ENCODE measurements around the gene ZNF710.

Gene ZNF710

DNA sequence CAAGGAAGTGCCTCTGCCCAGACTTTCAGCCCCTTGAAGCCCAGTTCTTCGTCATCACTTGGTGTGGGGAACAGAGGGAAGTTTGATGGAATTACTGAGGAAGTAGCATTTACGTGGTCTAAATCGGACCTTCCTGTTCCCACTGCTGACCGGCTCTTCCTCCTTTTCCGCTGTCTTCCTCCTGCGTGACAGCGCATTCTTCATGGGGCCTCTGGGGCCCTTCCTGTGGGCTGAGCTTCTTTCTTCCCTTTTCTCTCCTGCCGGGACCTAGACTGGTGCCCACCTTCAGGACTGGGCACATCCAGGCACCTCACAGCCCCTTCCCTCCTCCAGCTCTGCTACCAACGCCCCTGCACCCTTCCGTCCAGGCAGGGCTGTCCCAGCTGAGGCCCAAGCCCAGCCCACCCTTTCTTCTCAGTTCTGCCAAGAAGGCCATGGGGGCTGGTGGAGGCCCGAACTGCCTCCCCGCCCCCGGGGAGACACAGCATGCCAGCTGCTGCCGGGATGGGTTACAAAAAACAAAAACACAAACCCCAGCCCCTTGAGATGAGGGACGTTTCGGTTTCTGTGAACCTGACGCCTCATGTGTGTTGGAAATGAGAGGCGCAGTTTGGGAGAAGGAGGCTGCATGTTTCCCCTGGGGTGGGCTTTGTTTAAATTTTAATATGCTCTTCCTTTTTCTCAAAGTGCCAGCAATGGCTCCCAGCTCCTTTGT lies 19.1 kb downstream of the ZNF710 start:
- no peak for FAIRE-seq

GRCh38 chr15:90020936-90021507 lies 19.9 kb downstream of the ZNF710 start:
- FAIRE-seq = no peak

- FAIRE-seq = no peak
These were observed 21.2 kb downstream of the ZNF710 start for GRCh38 chr15:90022345-90022744.

DNA sequence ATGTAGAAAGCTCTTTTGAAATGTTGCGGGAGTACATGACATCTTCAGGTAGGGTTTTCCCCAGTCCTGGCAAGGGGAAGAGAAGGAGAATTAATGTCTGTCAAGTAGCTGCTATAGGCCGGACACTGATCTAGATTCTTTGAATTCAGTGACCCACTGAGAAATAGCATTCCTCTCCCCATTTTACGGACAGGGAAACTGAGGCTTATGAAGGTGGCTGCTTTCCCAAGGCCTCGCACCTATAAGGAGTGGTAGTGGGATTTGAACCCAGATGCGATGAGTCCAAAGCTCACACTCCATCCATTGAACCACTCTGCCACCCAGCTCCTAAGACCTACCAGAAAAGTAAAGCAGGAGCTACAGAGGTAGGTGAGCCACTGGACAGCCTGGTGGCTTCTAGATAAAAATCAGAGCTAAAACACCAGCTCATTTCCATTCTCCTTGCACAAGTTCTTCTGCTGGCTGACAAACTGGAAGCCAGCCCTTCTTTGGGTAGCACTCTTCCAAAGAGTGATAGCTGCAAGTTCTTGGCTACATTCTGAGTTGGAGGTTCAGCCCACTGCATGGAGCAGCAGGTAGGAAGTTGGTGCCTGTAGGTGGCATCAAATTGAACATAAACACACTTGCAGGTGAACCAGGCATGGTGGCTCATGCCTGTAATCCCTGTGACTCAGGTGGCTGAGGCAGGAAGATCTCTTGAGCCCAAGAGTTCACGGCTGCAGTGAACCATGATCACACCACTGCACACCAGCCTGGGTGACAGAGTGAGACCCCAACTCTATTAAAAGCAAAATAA lies 22.0 kb downstream of the ZNF710 start:
- no peak for FAIRE-seq

DNA sequence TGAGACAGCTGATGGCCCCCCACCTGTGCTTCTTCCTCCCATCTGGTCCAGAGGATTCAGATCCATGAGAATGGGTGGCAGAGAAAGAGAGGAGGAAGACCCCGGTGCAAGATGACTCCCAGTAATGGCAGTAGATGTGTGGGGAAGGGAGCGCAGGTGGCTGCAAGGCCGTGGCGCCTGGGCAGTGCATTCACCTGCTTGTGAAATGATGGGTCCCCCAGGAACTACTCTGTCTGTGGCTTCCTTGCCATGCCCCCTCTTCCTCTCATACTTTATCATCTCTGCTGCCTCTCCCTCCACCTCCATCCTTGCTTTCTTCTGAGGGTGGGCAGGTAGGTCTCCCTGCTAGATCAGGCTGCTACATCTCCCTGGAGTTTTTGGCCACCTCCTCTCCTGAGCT lies 23.3 kb downstream of the ZNF710 start:
- no peak for FAIRE-seq

- no peak for FAIRE-seq
These were observed 24.4 kb downstream of the ZNF710 start for GRCh38 chr15:90025489-90026033.

GRCh38 chr15:90028376-90028944 lies 27.3 kb downstream of the ZNF710 start:
- no peak for FAIRE-seq

DNA sequence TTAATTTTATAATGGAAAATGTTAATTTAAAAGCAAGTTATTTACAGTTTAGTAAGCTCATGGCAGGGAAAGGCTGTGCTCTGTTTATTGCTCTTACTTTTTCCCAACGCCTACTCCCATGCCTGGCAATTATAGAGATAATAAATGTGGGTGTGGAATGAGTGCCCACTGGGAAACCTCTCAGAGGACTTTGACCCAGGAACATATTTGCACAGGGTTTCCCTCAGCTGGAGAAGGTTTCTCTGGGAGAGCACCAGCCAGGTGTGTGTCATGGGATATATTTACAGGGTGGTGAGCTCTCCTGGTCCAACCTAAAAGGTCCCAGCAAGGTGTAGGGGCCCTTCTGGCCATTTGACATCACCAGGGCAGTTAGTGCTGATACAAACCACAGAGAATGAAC lies 27.9 kb downstream of the ZNF710 start:
- peak; percentile 53 for FAIRE-seq

GRCh38 chr15:90030376-90030775 lies 29.3 kb downstream of the ZNF710 start:
- no peak for FAIRE-seq

GRCh38 chr15:90031231-90031791 lies 30.2 kb downstream of the ZNF710 start:
- no peak for FAIRE-seq

- FAIRE-seq = no peak
These were observed 31.9 kb downstream of the ZNF710 start for GRCh38 chr15:90033006-90033405.

DNA sequence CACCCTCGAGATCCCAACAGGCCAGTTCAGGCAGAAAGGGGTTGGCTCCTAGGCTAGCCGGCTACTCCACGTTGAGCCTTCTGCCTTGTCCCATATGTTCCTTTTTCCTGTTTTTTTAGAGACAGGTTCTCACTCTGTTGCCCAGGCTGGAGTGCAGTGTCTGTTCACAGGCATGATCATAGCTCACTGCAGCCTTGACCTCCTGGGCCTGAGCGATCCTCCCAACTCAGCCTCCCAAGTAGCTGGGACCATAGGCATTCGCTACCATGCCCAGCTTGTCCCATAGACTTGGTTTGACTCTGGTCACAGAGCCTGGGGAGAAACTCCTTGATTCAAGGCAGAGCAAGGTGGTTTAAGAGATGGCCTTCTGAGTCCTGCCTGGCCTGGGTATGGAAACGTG lies 32.3 kb downstream of the ZNF710 start:
- FAIRE-seq = no peak

GRCh38 chr15:90035095-90035839 lies 34.1 kb downstream of the ZNF710 start:
- FAIRE-seq = no peak

DNA sequence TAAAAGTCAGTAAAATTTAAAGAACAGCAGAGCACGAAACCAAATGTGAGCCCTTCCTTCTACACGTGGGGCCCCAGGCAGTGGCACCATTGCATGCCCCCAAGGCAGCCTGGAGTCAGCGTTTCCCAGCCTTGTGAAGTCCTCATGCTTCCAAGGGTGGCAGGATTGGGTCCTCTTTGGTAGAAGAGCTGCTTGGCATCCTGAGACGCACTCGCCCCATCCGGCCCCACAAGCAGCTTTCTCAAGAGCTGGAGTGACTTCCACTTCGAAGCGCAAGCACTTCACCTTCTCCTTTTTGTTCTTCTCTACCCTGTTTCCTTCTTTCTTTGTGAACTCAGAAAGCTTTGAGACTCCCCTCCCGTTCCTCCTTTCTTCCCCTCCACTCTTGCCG lies 34.7 kb downstream of the ZNF710 start:
- no peak for FAIRE-seq

GRCh38 chr15:90036343-90036742 lies 35.2 kb downstream of the ZNF710 start:
- no peak for FAIRE-seq

DNA sequence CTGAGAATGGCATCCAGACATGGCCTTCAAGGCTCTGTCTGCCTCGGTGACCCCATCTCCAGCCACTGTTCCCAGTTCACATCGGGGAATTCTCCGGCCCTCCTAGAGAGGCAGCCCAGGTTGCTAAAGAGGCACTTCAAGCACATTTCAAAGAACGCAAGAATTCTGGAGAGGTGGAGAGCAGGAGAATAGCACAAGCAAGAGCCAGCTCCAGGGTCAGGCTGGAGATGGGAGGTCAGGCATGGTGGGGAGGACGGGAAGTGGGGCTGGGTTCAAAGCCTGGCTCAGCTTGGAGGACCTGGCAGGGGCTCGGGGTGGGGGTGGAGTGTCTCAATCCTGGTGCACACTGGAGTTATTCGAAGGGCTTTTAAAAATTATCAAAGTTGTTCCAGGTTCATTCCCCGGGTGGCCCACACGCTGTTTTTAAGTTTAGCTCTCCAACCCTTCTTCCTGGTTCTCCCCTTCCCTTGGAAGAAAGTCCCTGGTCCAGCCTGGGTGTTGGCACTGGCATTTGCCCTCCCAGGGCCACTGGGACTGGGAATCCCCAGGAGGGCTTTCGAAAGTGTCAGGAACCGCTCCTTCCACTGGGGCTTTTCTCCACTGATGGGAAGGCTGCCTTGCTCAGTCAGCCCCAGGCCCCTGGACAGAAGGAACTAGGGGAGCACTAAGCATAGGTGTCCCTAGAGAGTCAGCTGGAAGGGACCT lies 35.8 kb downstream of the ZNF710 start:
- FAIRE-seq = no peak

DNA sequence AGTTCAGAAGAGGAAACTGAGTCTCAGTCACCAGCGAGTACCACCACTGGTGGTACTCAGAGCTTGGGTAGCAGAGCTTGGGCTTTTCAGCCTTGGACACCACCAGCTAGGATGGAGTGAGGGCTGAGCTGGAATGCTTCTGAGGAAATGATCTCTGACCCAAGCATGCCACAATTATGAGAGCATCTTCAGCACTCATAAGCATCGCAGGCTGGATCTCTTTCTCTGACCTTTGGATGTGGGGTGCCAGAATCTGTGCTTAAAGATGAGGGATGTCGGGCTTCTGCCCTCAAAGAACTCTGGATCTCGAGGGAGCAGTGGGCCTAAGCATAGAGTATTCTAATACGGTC lies 36.4 kb downstream of the ZNF710 start:
- FAIRE-seq = no peak

GRCh38 chr15:90037961-90038631 lies 37.0 kb downstream of the ZNF710 start:
- no peak for FAIRE-seq

GRCh38 chr15:90038632-90039095 lies 37.5 kb downstream of the ZNF710 start:
- FAIRE-seq = no peak

GRCh38 chr15:90039996-90040395 lies 38.9 kb downstream of the ZNF710 start:
- no peak for FAIRE-seq

DNA sequence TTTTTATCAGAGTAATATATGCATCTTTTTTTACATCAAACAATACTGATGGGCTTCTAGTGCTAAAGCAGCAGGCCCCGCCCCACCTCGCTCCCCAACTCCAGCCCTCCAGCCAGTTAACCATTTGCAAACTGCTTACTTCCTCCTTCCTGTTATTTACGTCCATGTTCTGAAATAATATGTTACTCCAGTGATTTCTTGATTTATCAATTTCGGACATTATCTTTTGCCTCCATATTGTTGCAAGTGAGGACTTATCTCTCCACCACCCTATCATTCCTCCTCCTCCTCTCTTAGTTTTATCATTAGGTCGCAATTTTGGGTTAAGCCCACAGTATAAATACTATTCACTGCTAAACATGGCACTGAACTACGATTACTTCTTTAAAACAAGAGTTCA lies 39.5 kb downstream of the ZNF710 start:
- FAIRE-seq = no peak
